ENCODE results near the gene MDGA2. TPM values are rescaled to one million over a fixed set of nuclear protein-coding genes. Genes with fewer than 3 reads are reported as not detected.

The MDGA2 gene
- total and polyA plus RNA-seq, 2 of the 4 experiments (the other 2 are of a cell fraction): 0.02 TPM; not detected in 1

DNA sequence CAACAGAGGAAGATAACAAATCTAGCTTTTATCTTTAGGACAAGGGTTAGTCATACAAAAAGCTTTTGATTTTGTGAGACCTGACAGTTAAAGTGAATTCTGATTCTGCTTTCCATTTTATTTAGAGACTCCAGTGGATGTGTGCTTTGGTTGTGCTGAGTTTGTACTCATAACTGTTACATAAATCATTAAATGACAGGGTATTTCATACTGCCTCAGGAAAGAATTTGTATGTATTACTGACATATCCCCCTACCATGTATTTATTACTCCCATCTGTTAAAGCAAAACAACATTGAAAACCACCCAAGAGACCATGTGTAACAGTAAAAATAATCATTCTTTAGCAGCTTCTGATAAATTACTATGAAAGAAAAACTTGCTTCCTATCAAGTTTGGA, 780.9 kb downstream of the MDGA2 start:
- Histone ChIP-seq H3K18ac (ENCODE audit: low read depth, low read length) (no peak overlapping the region), H2AFZ (replicated peaks; ENCODE audit: low read length, poor library complexity) (no peak overlapping the region), H2BK120ac (ENCODE audit: low read depth, low read length) (no peak overlapping the region), H3K56ac (ENCODE audit: extremely low read depth, insufficient read depth, low read length) (no peak overlapping the region), H3K36me3 (ENCODE audit: control insufficient read depth, insufficient read depth, low read length) (no peaks in the 10 kb centered on the region), H4K20me1 (ENCODE audit: insufficient read depth, low read length) (no peaks in the 10 kb centered on the region), H3K9me3 (ENCODE audit: control insufficient read depth, insufficient read depth, low read length) (no peaks in the 10 kb centered on the region), H3K9ac (ENCODE audit: low read depth, low read length) (no peak overlapping the region), H4K91ac (ENCODE audit: insufficient read depth, low read depth, low read length) (no peak overlapping the region), H3K79me1 (ENCODE audit: low read depth in 1 of 2, low read length in 2 of 2) (no peaks in the 10 kb centered on the region), H2AK9ac (replicated peaks; ENCODE audit: low read depth, low read length, poor library complexity) (no peak overlapping the region), H3K4me1 (ENCODE audit: control insufficient read depth, insufficient read depth, low read length) (no peaks in the 10 kb centered on the region), H3K27me3 (ENCODE audit: control insufficient read depth, insufficient read depth, low read length) (no peaks in the 10 kb centered on the region), H3K4me2 (ENCODE audit: low read depth, low read length) (no peak overlapping the region), H2BK5ac (ENCODE audit: low read depth, low read length, poor library complexity, severe bottlenecking) (no peak overlapping the region), H3K14ac (replicated peaks; ENCODE audit: low read depth, low read length) (no peak overlapping the region), H4K8ac (ENCODE audit: low read depth in 2 of 2, low read length in 2 of 2) (no peak overlapping the region), H3K27ac (ENCODE audit: insufficient read depth, low read length) (no peak overlapping the region), H3K4ac (ENCODE audit: low read depth, low read length) (no peak overlapping the region), H3K4me3 (ENCODE audit: insufficient read depth, low read depth, low read length) (no peak overlapping the region), H4K5ac (ENCODE audit: low read depth, low read length) (no peak overlapping the region), H3K9me1 (ENCODE audit: insufficient read depth, low read length) (no peaks in the 10 kb centered on the region), H2BK15ac (ENCODE audit: low read depth, low read length) (no peak overlapping the region), H2AK5ac (ENCODE audit: low read depth, low read length) (no peak overlapping the region), H2BK20ac (ENCODE audit: low read depth, low read length) (no peak overlapping the region), H3K23ac (ENCODE audit: low read depth, low read length) (no peak overlapping the region)
- no TSS peak for BruUV-seq (replicated peaks)
- no peak for ATAC-seq (ENCODE audit: low read depth)
- in situ Hi-C loops (cut with MboI; ENCODE audit: low sequenced_read_pairs) (no loop called here), dilution Hi-C loops (cut with HindIII; ENCODE audit: low sequenced_read_pairs, unreplicated experiment) (no loop called here), intact Hi-C loops (cut with micrococcal nuclease) (no loop called here)
- ChIA-PET CTCF (no interaction called here), POLR2A (ENCODE audit: unreplicated experiment) (no interaction called here)
- TF ChIP-seq MAZ (IDR thresholded peaks at IDR 0.05; ENCODE audit: borderline replicate concordance, low read depth, low read length): no peak
- TF ChIP-seq BHLHE40 (IDR thresholded peaks at IDR 0.05; ENCODE audit: low read depth, low read length): no peak
- no peak for TF ChIP-seq SMC3 (IDR thresholded peaks at IDR 0.05; ENCODE audit: low read depth, low read length)
- no peak for TF ChIP-seq CTCF (conservative IDR thresholded peaks at IDR 0.05; ENCODE audit: low read depth, low read length)
- DNase-seq: no peak

Data from IMR-90 (cell line).